GM18507 (cell line): ENCODE data around the gene TLK1.
A peak's percentile ranks its signal among the peaks of the same experiment; 100 is the strongest.
"Not testable (repeated sequence)": the region's sequence is repeated elsewhere in the genome, so short reads cannot be mapped to it uniquely, and the experiment has no call there.

ENCODE experiments used
- DNase-seq: peaks from one replicate; pipeline ENCODE4 v3.0.0; 2011; ENCODE audit warnings: low read depth; ENCODE audit not compliant: insufficient read length; ENCODE audit errors: extremely low spot score
- FAIRE-seq: peaks from 2 replicates; lab custom pipeline; 2011; peaks lifted over from hg19 to GRCh38; lab: Jason Lieb, UNC

TLK1 gene

GRCh38 chr2:171173087-171173486 lies 12.4 kb upstream of the TLK1 start:
- DNase-seq, result no peak

GRCh38 chr2:171171808-171172207 lies 11.1 kb upstream of the TLK1 start:
- no peak for FAIRE-seq
- no peak for DNase-seq

More at GRCh38 chr2:171173087-171173486, 12.4 kb upstream of the TLK1 start:
- FAIRE-seq, result no peak

- no peak for FAIRE-seq
- no peak for DNase-seq
Measured at GRCh38 chr2:171169839-171170238, 9.1 kb upstream of the TLK1 start.

GRCh38 chr2:171169333-171169732 lies 8.6 kb upstream of the TLK1 start:
- FAIRE-seq (no peak), DNase-seq (no peak)

- DNase-seq (no peak), FAIRE-seq (no peak)
Measured at GRCh38 chr2:171167352-171167997, 6.8 kb upstream of the TLK1 start.

GRCh38 chr2:171166328-171166983 lies 5.8 kb upstream of the TLK1 start:
- DNase-seq (no peak), FAIRE-seq (no peak)

GRCh38 chr2:171165967-171166327 lies 5.3 kb upstream of the TLK1 start:
- FAIRE-seq (no peak), DNase-seq (no peak)

- DNase-seq (no peak), FAIRE-seq (peak; percentile 60)
Measured at GRCh38 chr2:171163261-171163660, 2.6 kb upstream of the TLK1 start.

GRCh38 chr2:171162522-171163197 lies 2.0 kb upstream of the TLK1 start:
- not testable (repeated sequence) for FAIRE-seq, DNase-seq

- FAIRE-seq (peak; percentile 86), DNase-seq (peak; percentile 63)
Measured at GRCh38 chr2:171160956-171161740, 455 bp upstream of the TLK1 start.

GRCh38 chr2:171159372-171160118 lies 1.1 kb downstream of the TLK1 start:
- DNase-seq, result no peak

GRCh38 chr2:171158790-171159371 lies 1.8 kb downstream of the TLK1 start:
- DNase-seq (no peak), FAIRE-seq (no peak)

More at GRCh38 chr2:171159372-171160118, 1.1 kb downstream of the TLK1 start:
- FAIRE-seq, result peak; percentile 78

GRCh38 chr2:171158036-171158789 lies 2.5 kb downstream of the TLK1 start:
- FAIRE-seq (peak; percentile 80), DNase-seq (no peak)

- DNase-seq, result no peak
- FAIRE-seq, result peak; percentile 15
Measured at GRCh38 chr2:171157109-171157500, 3.6 kb downstream of the TLK1 start.

GRCh38 chr2:171154348-171154747 lies 6.3 kb downstream of the TLK1 start:
- FAIRE-seq, result peak; percentile 60
- no peak for DNase-seq

GRCh38 chr2:171150694-171151285 lies 9.9 kb downstream of the TLK1 start:
- no peak for DNase-seq
- peak; percentile 50 for FAIRE-seq

GRCh38 chr2:171149986-171150693 lies 10.6 kb downstream of the TLK1 start:
- FAIRE-seq (no peak), DNase-seq (no peak)
